Measurements from ENCODE around the gene PPP6R2.
A peak's percentile ranks its signal among the peaks of the same experiment; 100 is the strongest.

Gene PPP6R2

DNA sequence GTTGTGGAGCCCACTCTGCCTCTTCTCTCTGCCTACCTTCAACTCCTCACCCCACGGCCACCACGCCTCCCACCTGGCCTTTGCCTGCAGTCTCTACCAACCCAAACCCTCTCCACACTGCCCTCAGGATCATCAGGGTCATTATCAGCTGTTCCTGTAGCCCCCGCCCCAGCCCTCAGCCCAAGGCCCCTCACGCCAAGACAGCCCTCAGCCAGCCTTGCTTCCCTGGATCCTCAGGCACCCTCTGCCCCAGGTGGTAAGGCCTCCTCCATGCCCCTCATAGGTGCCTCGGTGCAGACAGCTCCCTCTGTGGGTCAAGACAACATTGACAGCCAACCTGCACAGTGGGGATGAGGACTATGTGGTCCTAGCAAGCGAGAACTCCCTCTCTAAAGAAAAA is 130.0 kb downstream of the PPP6R2 start:
- Histone ChIP-seq H3K9me3 (ENCODE audit: low read length) (no peaks in the 10 kb centered on the region), H3K4me1 (ENCODE audit: insufficient read depth, low read length, severe bottlenecking) (peaks cover 66% of the 10 kb centered on the region), H3K79me2 (ENCODE audit: insufficient read depth, low read length) (peaks cover 26% of the 10 kb centered on the region), H3K36me3 (ENCODE audit: insufficient read depth, low read length) (no peaks in the 10 kb centered on the region; the same call in 1 of the 2 replicates), H3K27ac (ENCODE audit: low read depth, low read length, poor library complexity, severe bottlenecking) (peak overlapping the region; percentile 98), H3K4me3 (ENCODE audit: low read depth, low read length, poor library complexity, severe bottlenecking) (peak overlapping the region; percentile 88), H3K4me2 (ENCODE audit: low read length) (peak overlapping the region; percentile 86), H2AFZ (ENCODE audit: low read length) (no peak overlapping the region), H3K9ac (ENCODE audit: low read length) (peak overlapping the region; percentile 74; the same call in 1 of the 2 replicates), H3K27me3 (ENCODE audit: insufficient read depth, low read length) (no peaks in the 10 kb centered on the region), H4K20me1 (ENCODE audit: insufficient read depth, low read length) (no peaks in the 10 kb centered on the region), H3K9me2 (ENCODE audit: low read depth, low read length) (no peaks in the 10 kb centered on the region), H3F3A (ENCODE audit: insufficient read depth, low read length) (no peaks in the 10 kb centered on the region)
- TF ChIP-seq, protein P1, sequence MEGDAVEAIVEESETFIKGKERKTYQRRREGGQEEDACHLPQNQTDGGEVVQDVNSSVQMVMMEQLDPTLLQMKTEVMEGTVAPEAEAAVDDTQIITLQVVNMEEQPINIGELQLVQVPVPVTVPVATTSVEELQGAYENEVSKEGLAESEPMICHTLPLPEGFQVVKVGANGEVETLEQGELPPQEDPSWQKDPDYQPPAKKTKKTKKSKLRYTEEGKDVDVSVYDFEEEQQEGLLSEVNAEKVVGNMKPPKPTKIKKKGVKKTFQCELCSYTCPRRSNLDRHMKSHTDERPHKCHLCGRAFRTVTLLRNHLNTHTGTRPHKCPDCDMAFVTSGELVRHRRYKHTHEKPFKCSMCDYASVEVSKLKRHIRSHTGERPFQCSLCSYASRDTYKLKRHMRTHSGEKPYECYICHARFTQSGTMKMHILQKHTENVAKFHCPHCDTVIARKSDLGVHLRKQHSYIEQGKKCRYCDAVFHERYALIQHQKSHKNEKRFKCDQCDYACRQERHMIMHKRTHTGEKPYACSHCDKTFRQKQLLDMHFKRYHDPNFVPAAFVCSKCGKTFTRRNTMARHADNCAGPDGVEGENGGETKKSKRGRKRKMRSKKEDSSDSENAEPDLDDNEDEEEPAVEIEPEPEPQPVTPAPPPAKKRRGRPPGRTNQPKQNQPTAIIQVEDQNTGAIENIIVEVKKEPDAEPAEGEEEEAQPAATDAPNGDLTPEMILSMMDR (IDR thresholded peaks at IDR 0.05; ENCODE audit: low read length), result peak; percentile 86
- no peak for TF ChIP-seq EZH2 (IDR thresholded peaks at IDR 0.05; ENCODE audit: borderline replicate concordance, low read length)

DNA sequence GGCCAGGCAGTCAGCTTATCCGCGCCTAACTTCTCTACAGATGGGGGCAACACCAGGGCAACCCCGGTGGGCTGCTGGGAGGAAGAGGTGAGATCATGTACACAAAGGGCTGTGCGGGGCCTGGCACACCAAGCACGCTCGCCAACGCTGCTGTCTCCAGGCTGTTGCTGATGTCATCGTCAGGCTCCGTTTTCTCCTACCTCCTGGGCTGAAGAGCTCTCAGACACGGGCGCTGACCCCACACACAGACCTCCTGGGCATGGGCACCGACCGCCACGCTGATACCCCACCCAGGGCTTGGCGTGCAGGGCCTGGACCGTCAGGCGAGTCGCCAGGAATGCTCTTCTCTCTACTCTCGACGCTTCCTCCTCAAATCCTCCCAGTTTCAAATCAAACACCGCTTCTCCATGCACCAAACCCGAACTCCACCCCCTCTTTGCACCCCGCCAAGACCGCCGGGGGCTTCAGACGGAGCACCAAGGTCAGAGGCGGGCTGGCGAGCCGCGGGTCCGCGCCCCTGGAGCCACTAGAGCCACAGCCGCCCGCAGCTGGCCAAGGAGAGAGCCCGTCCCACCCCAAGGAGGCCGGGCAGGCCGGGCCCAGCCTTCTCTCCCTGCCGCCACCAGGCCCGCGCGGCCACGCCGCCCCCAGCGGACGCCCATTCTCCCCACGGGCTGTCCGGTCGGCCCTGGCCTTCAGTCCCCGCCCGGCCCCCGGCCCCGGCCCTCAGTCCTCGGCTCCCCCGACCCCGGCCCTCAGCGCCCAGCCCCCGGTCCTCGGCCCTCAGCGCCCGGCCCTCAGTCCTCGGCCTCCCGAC is 130.9 kb downstream of the PPP6R2 start:
- peaks cover 56% of the 10 kb centered on the region for H3K4me1 ChIP-seq (ENCODE audit: insufficient read depth, low read length, severe bottlenecking)
- peak overlapping the region; percentile 86 for H3K4me2 ChIP-seq (ENCODE audit: low read length)
- H3K9me3 ChIP-seq (ENCODE audit: low read length), result no peaks in the 10 kb centered on the region
- TF ChIP-seq, protein P1 (IDR thresholded peaks at IDR 0.05; ENCODE audit: low read length), result no peak
- no peak for TF ChIP-seq EZH2 (IDR thresholded peaks at IDR 0.05; ENCODE audit: borderline replicate concordance, low read length)
- H3K9ac ChIP-seq (ENCODE audit: low read length), result peak overlapping the region; percentile 74
- no peak overlapping the region for H2AFZ ChIP-seq (ENCODE audit: low read length)
- H3K27ac ChIP-seq (ENCODE audit: low read depth, low read length, poor library complexity, severe bottlenecking), result peak overlapping the region; percentile 98
- H3K4me3 ChIP-seq (ENCODE audit: low read depth, low read length, poor library complexity, severe bottlenecking), result peak overlapping the region; percentile 88
- no peaks in the 10 kb centered on the region for H3K27me3 ChIP-seq (ENCODE audit: insufficient read depth, low read length)
- peaks cover 26% of the 10 kb centered on the region for H3K79me2 ChIP-seq (ENCODE audit: insufficient read depth, low read length)
- no peaks in the 10 kb centered on the region for H3K9me2 ChIP-seq (ENCODE audit: low read depth, low read length)
- H4K20me1 ChIP-seq (ENCODE audit: insufficient read depth, low read length), result no peaks in the 10 kb centered on the region
- no peaks in the 10 kb centered on the region; the same call in 1 of the 2 replicates for H3K36me3 ChIP-seq (ENCODE audit: insufficient read depth, low read length)
- no peaks in the 10 kb centered on the region for H3F3A ChIP-seq (ENCODE audit: insufficient read depth, low read length)

DNA sequence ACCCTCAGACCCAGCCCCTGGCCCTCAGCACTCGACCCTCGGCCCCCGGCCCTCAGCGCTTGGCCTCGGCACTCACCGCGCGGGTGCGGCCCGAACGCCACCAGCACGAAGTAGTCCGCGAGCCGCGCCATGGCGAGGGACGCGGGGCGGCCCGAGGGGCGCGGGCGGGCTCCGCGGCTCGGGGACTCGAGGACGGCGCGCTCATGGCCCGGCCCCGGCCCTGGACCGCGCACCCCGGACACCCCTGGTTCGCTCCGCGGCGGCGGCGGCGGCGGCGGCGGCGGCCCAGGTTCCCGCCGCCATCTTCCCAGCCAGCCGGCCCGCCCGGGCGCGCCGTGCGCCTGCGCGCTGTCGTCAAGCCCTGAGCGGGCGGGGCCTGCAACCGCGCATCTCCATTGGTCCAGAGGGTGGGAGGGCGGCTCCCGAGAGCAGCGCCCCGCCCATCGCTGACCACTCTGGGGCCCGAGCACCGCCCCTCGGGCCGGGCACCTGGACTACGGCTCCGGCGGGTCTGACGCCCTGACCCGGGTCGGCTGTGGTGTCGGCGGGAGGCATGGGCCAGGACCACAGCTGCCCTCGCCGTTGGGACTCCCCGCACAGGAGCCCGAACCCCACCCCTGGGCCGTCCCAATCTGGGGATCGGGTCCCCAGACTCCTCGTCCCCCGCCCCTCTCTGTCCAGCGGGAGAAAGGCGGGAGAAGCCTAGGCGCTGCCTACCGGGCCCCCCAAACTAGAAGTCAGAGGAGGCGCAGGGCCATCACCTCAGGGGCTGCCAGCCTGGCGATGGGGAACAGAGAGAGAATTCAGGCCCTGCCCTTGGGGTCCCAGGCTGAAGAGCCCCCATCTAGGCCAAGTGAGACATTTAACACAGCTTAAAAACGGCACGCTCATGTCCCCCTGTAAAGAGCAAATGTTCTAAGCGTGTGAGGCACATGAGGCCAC is 131.9 kb downstream of the PPP6R2 start, which contains the start of gene SBF1:
Gene SBF1 (minus strand): TSS at position 326 of the 942 bp plus-strand sequence. CDS start 195 bp downstream, at position 131.
- TF ChIP-seq, protein P1 (IDR thresholded peaks at IDR 0.05; ENCODE audit: low read length), result no peak
- no peak for TF ChIP-seq EZH2 (IDR thresholded peaks at IDR 0.05; ENCODE audit: borderline replicate concordance, low read length)
- H3K4me1 ChIP-seq (ENCODE audit: insufficient read depth, low read length, severe bottlenecking), result peaks cover 47% of the 10 kb centered on the region
- no peaks in the 10 kb centered on the region for H3K27me3 ChIP-seq (ENCODE audit: insufficient read depth, low read length)
- no peaks in the 10 kb centered on the region; the same call in 1 of the 2 replicates for H3K36me3 ChIP-seq (ENCODE audit: insufficient read depth, low read length)
- peak within 1 kb of the TSS; percentile 98 for H3K27ac ChIP-seq (ENCODE audit: low read depth, low read length, poor library complexity, severe bottlenecking)
- H3K9me2 ChIP-seq (ENCODE audit: low read depth, low read length), result no peaks in the 10 kb centered on the region
- H4K20me1 ChIP-seq (ENCODE audit: insufficient read depth, low read length), result no peaks in the 10 kb centered on the region
- H3K4me3 ChIP-seq (ENCODE audit: low read depth, low read length, poor library complexity, severe bottlenecking), result peak within 1 kb of the TSS; percentile 88
- H3K4me2 ChIP-seq (ENCODE audit: low read length), result peak within 1 kb of the TSS; percentile 86
- peaks cover 26% of the 10 kb centered on the region for H3K79me2 ChIP-seq (ENCODE audit: insufficient read depth, low read length)
- H3F3A ChIP-seq (ENCODE audit: insufficient read depth, low read length), result no peaks in the 10 kb centered on the region
- peak within 1 kb of the TSS; percentile 74 for H3K9ac ChIP-seq (ENCODE audit: low read length)
- H3K9me3 ChIP-seq (ENCODE audit: low read length), result no peaks in the 10 kb centered on the region
- no peak within 1 kb of the TSS for H2AFZ ChIP-seq (ENCODE audit: low read length)

Data from OCI-LY1 (cell line).